ENCODE measurements around the gene OR2AG1. TPM values are rescaled to one million over a fixed set of nuclear protein-coding genes. Genes with fewer than 3 reads are reported as not detected.

OR2AG1 gene
- total RNA-seq, 2 donors from 2014 or later = not detected

GRCh38 chr11:6824136-6824823 lies 41.5 kb downstream of the OR2AG1 start:
- H3K4me1 Mint-ChIP-seq = no peaks in the 10 kb centered on the region
- ATAC-seq (replicated peaks) = no peak
- H3K4me3 Mint-ChIP-seq = no peak overlapping the region
- H3K27me3 Mint-ChIP-seq = peaks cover 32% of the 10 kb centered on the region
- no peaks in the 10 kb centered on the region for H3K36me3 Mint-ChIP-seq (ENCODE audit: low read depth)
- H3K9me3 Mint-ChIP-seq = peaks cover 5% of the 10 kb centered on the region
- no peak overlapping the region for H3K27ac Mint-ChIP-seq

- no peaks in the 10 kb centered on the region for H3K4me1 Mint-ChIP-seq
- H3K9me3 Mint-ChIP-seq = peaks cover 2% of the 10 kb centered on the region
- no peak overlapping the region for H3K27ac Mint-ChIP-seq
- no peaks in the 10 kb centered on the region for H3K36me3 Mint-ChIP-seq (ENCODE audit: low read depth)
- peak; percentile 69 for ATAC-seq (replicated peaks)
- peaks cover 32% of the 10 kb centered on the region for H3K27me3 Mint-ChIP-seq
- no peak overlapping the region for H3K4me3 Mint-ChIP-seq
Measured at GRCh38 chr11:6825231-6825744, 42.5 kb downstream of the OR2AG1 start.

- Mint-ChIP-seq H3K36me3 (ENCODE audit: low read depth) (no peaks in the 10 kb centered on the region), H3K9me3 (no peaks in the 10 kb centered on the region), H3K27ac (no peak overlapping the region), H3K27me3 (peaks cover 30% of the 10 kb centered on the region), H3K4me3 (no peak overlapping the region), H3K4me1 (no peaks in the 10 kb centered on the region)
- ATAC-seq (replicated peaks) = no peak
Measured at GRCh38 chr11:6828103-6828502, 45.3 kb downstream of the OR2AG1 start.

GRCh38 chr11:6833356-6833755 lies 50.5 kb downstream of the OR2AG1 start:
- Mint-ChIP-seq H3K27ac (no peak overlapping the region), H3K4me3 (no peak overlapping the region), H3K9me3 (no peaks in the 10 kb centered on the region)

GRCh38 chr11:6834021-6834420 lies 51.2 kb downstream of the OR2AG1 start:
- Mint-ChIP-seq H3K4me1 (no peaks in the 10 kb centered on the region), H3K27me3 (peaks cover 12% of the 10 kb centered on the region), H3K4me3 (no peak overlapping the region), H3K27ac (no peak overlapping the region), H3K9me3 (no peaks in the 10 kb centered on the region), H3K36me3 (ENCODE audit: low read depth) (no peaks in the 10 kb centered on the region)
- ATAC-seq (replicated peaks) = no peak

More at GRCh38 chr11:6833356-6833755, 50.5 kb downstream of the OR2AG1 start:
- Mint-ChIP-seq H3K4me1 (no peaks in the 10 kb centered on the region), H3K36me3 (ENCODE audit: low read depth) (no peaks in the 10 kb centered on the region), H3K27me3 (peaks cover 16% of the 10 kb centered on the region)
- no peak for ATAC-seq (replicated peaks)

Other genes starting within 250 kb of the OR2AG1 start
- 10 to 100 TPM; 27.2 to 31.9 TPM for gene RRP8, start 179.4 kb upstream of the OR2AG1 start, total RNA-seq
- 100 to 1,000 TPM in 1 of 2 donors, 10 to 100 TPM in 1; 85.0 to 113 TPM for gene ILK, start 179.2 kb upstream of the OR2AG1 start, total RNA-seq
- gene TAF10, start 170.8 kb upstream of the OR2AG1 start, total RNA-seq = 100 to 1,000 TPM in 1 of 2 donors, 10 to 100 TPM in 1; 82.2 to 106 TPM
- 100 to 1,000 TPM in 1 of 2 donors, 10 to 100 TPM in 1; 75.7 to 172 TPM for gene TPP1, start 163.6 kb upstream of the OR2AG1 start, total RNA-seq
- gene DCHS1, start 127.2 kb upstream of the OR2AG1 start, total RNA-seq = 1 to 10 TPM in 1 of 2 donors, under 1 TPM in 1; 0.26 to 1.5 TPM
- gene MRPL17, start 99.7 kb upstream of the OR2AG1 start, total RNA-seq = 10 to 100 TPM; 65.8 to 74.7 TPM
- under 1 TPM in 1 of 2 donors, not detected in 1; 0.08 TPM for gene OR2AG2, start 11.0 kb upstream of the OR2AG1 start, total RNA-seq
- under 1 TPM in 1 of 2 donors, not detected in 1; 0.13 TPM for gene OR6A2, start 16.7 kb downstream of the OR2AG1 start, total RNA-seq
- not detected for gene OR10A5, start 62.7 kb downstream of the OR2AG1 start, total RNA-seq
- not detected for gene OR10A2, start 80.0 kb downstream of the OR2AG1 start, total RNA-seq
- not detected for gene OR10A4, start 93.6 kb downstream of the OR2AG1 start, total RNA-seq
- not detected for gene OR2D2, start 109.5 kb downstream of the OR2AG1 start, total RNA-seq
- gene OR2D3, start 138.0 kb downstream of the OR2AG1 start, total RNA-seq = not detected
- gene ZNF215, start 143.4 kb downstream of the OR2AG1 start, total RNA-seq = 1 to 10 TPM in 1 of 2 donors, under 1 TPM in 1; 0.11 to 1.3 TPM
- not detected for gene ZNF214, start 237.3 kb downstream of the OR2AG1 start, total RNA-seq
- under 1 TPM in 1 of 2 donors, not detected in 1; 0.08 TPM for gene NLRP14, start 237.5 kb downstream of the OR2AG1 start, total RNA-seq